ACC112 (cell line): ENCODE data around the gene PLEKHA6.

ENCODE experiments used
- H2AFZ ChIP-seq: fragments of 200-600 bp; sonication (generic); one replicate; pipeline ENCODE4 v1.6.0; 2017; ENCODE audit warnings: antibody characterized with exemption, low read length; ENCODE audit not compliant: unreplicated experiment
- H3K27ac ChIP-seq: fragments of 200-600 bp; sonication (generic); 2 replicates; pipeline ENCODE4 v1.5.1; 2014; ENCODE audit warnings: low read depth, mild to moderate bottlenecking, antibody characterized with exemption, low read length, moderate library complexity
- H3K27me3 ChIP-seq: fragments of 200-600 bp; sonication (generic); 2 replicates; pipeline ENCODE4 v1.6.1; 2014; ENCODE audit warnings: mild to moderate bottlenecking, antibody characterized with exemption, low read length, moderate library complexity, mixed read lengths; ENCODE audit not compliant: insufficient read depth
- H3K36me3 ChIP-seq: fragments of 200-600 bp; sonication (generic); 2 replicates; pipeline ENCODE4 v1.6.1; 2016; ENCODE audit warnings: mild to moderate bottlenecking, antibody characterized with exemption, low read length, moderate library complexity, mixed read lengths; ENCODE audit not compliant: insufficient read depth
- H3K4me1 ChIP-seq: fragments of 200-600 bp; sonication (generic); one replicate; pipeline ENCODE4 v1.6.1; 2016; ENCODE audit warnings: low read length, mixed read lengths; ENCODE audit not compliant: insufficient read depth, unreplicated experiment, control insufficient read depth
- H3K4me3 ChIP-seq: fragments of 200-600 bp; sonication (generic); 2 replicates; pipeline ENCODE4 v1.5.1; 2014; ENCODE audit warnings: mild to moderate bottlenecking, low read depth, low read length
- H3K79me2 ChIP-seq: fragments of 200-600 bp; sonication (generic); one replicate; pipeline ENCODE4 v1.6.0; 2016; ENCODE audit warnings: low read length; ENCODE audit not compliant: control insufficient read depth, unreplicated experiment, insufficient read depth

Gene PLEKHA6

GRCh38 chr1:204274446-204274845 is 85.3 kb downstream of the PLEKHA6 start:
- Histone ChIP-seq H3K27me3 (peaks cover 97% of the 10 kb centered on the region), H3K4me1 (no peaks in the 10 kb centered on the region), H2AFZ (no peak overlapping the region), H3K36me3 (no peaks in the 10 kb centered on the region), H3K27ac (no peak overlapping the region), H3K79me2 (no peaks in the 10 kb centered on the region), H3K4me3 (no peak overlapping the region)

- no peak overlapping the region for H2AFZ ChIP-seq
- H3K4me3 ChIP-seq = no peak overlapping the region
- H3K4me1 ChIP-seq = no peaks in the 10 kb centered on the region
- H3K27ac ChIP-seq = no peak overlapping the region
- H3K79me2 ChIP-seq = no peaks in the 10 kb centered on the region
- H3K27me3 ChIP-seq = peaks cover 92% of the 10 kb centered on the region
- H3K36me3 ChIP-seq = no peaks in the 10 kb centered on the region
Observed at GRCh38 chr1:204272505-204272904, 87.2 kb downstream of the PLEKHA6 start.

GRCh38 chr1:204271970-204272369 is 87.8 kb downstream of the PLEKHA6 start:
- no peak overlapping the region for H3K27ac ChIP-seq
- no peak overlapping the region for H2AFZ ChIP-seq
- H3K27me3 ChIP-seq = peaks cover 87% of the 10 kb centered on the region
- H3K36me3 ChIP-seq = no peaks in the 10 kb centered on the region
- H3K4me1 ChIP-seq = no peaks in the 10 kb centered on the region
- H3K79me2 ChIP-seq = no peaks in the 10 kb centered on the region
- H3K4me3 ChIP-seq = no peak overlapping the region

- Histone ChIP-seq H3K27me3 (peaks cover 54% of the 10 kb centered on the region), H3K27ac (no peak overlapping the region), H2AFZ (no peak overlapping the region), H3K36me3 (no peaks in the 10 kb centered on the region), H3K79me2 (no peaks in the 10 kb centered on the region), H3K4me3 (no peak overlapping the region), H3K4me1 (peaks cover 3% of the 10 kb centered on the region)
Observed at GRCh38 chr1:204268101-204268500, 91.6 kb downstream of the PLEKHA6 start.

GRCh38 chr1:204267191-204267601 is 92.5 kb downstream of the PLEKHA6 start:
- Histone ChIP-seq H3K4me1 (peaks cover 3% of the 10 kb centered on the region), H3K4me3 (no peak overlapping the region), H3K27me3 (peaks cover 45% of the 10 kb centered on the region), H3K27ac (no peak overlapping the region), H3K79me2 (no peaks in the 10 kb centered on the region), H2AFZ (no peak overlapping the region), H3K36me3 (no peaks in the 10 kb centered on the region)

- Histone ChIP-seq H3K79me2 (no peaks in the 10 kb centered on the region), H3K4me3 (no peak overlapping the region), H3K36me3 (no peaks in the 10 kb centered on the region), H3K27me3 (peaks cover 43% of the 10 kb centered on the region; the same call in 1 of the 2 replicates), H2AFZ (no peak overlapping the region), H3K27ac (no peak overlapping the region), H3K4me1 (peaks cover 3% of the 10 kb centered on the region)
Observed at GRCh38 chr1:204266504-204267034, 93.2 kb downstream of the PLEKHA6 start.

- Histone ChIP-seq H3K79me2 (no peaks in the 10 kb centered on the region), H3K27ac (no peak overlapping the region), H3K4me1 (peaks cover 3% of the 10 kb centered on the region), H3K36me3 (no peaks in the 10 kb centered on the region), H2AFZ (no peak overlapping the region), H3K4me3 (no peak overlapping the region), H3K27me3 (peaks cover 34% of the 10 kb centered on the region; the same call in 1 of the 2 replicates)
Observed at GRCh38 chr1:204265665-204266064, 94.1 kb downstream of the PLEKHA6 start.

GRCh38 chr1:204264805-204265204 is 94.9 kb downstream of the PLEKHA6 start:
- Histone ChIP-seq H3K27me3 (peaks cover 25% of the 10 kb centered on the region; the same call in 1 of the 2 replicates), H2AFZ (no peak overlapping the region), H3K36me3 (no peaks in the 10 kb centered on the region), H3K79me2 (no peaks in the 10 kb centered on the region), H3K4me1 (peaks cover 3% of the 10 kb centered on the region), H3K4me3 (no peak overlapping the region), H3K27ac (no peak overlapping the region)

- Histone ChIP-seq H3K27ac (no peak overlapping the region), H3K4me1 (peaks cover 3% of the 10 kb centered on the region), H2AFZ (no peak overlapping the region), H3K79me2 (no peaks in the 10 kb centered on the region), H3K27me3 (peaks cover 12% of the 10 kb centered on the region; the same call in 1 of the 2 replicates), H3K36me3 (no peaks in the 10 kb centered on the region), H3K4me3 (no peak overlapping the region)
Observed at GRCh38 chr1:204263254-204263910, 96.3 kb downstream of the PLEKHA6 start.

GRCh38 chr1:204262506-204263253 is 97.0 kb downstream of the PLEKHA6 start:
- no peak overlapping the region for H3K27ac ChIP-seq
- peaks cover 3% of the 10 kb centered on the region for H3K4me1 ChIP-seq
- H3K27me3 ChIP-seq = peaks cover 7% of the 10 kb centered on the region; the same call in 1 of the 2 replicates
- no peaks in the 10 kb centered on the region for H3K36me3 ChIP-seq
- H3K4me3 ChIP-seq = no peak overlapping the region
- no peaks in the 10 kb centered on the region for H3K79me2 ChIP-seq
- no peak overlapping the region for H2AFZ ChIP-seq
